Tibial artery (tissue), 4 donors: ENCODE data around the gene CDKN2C.

Source experiments
- DNase-seq, 2 donors: peaks; one replicate each; pipeline ENCODE4 v3.0.0-alpha.2; 2019
- H3K27ac ChIP-seq, 2 donors: fragments of 200-600 bp; sonication (generic) in 1 of 2; 1 replicate in 1 of 2; 2 replicates in 1 of 2; pipeline ENCODE4 v1.5.1; 2018 to 2019; ENCODE audit warnings: mild to moderate bottlenecking in 1 of 2
- H3K27me3 ChIP-seq, 2 donors: fragments of 200-600 bp; sonication (generic) in 1 of 2; one replicate each; pipeline versions ENCODE4 v1.5.1 to v1.6.0; 2016 to 2019
- H3K36me3 ChIP-seq, 3 donors: fragments of 200-600 bp; sonication (generic) in 2 of 3; one replicate each; pipeline ENCODE4 v1.5.1; 2016 to 2019; ENCODE audit warnings: mild to moderate bottlenecking in 2 of 3
- H3K4me1 ChIP-seq, 4 donors: fragments of 200-600 bp; sonication (generic) in 2 of 4; 1 replicate in 3 of 4; 2 replicates in 1 of 4; pipeline ENCODE4 v1.5.1; 2016 to 2019
- H3K4me3 ChIP-seq, 2 donors: fragments of 200-600 bp; sonication (generic) in 1 of 2; 1 replicate in 1 of 2; 2 replicates in 1 of 2; pipeline ENCODE4 v1.5.1; 2018 to 2019; ENCODE audit warnings: mild to moderate bottlenecking in 2 of 2
- H3K9me3 ChIP-seq, 3 donors: fragments of 200-600 bp; sonication (generic) in 1 of 3; one replicate each; pipeline ENCODE4 v1.5.1; 2016 to 2019
- intact Hi-C: fragments of 100-400 bp; cut with DNase I; formaldehyde crosslinking; loops from one replicate; pipeline ENCODE4 v1.15.0; 2023; ENCODE audit warnings: low total_unique reads
- TF ChIP-seq, protein P1 (sequence below), 2 experiments: fragments of 200-600 bp in 1 of 2; fragments of 450-650 bp in 1 of 2; IDR thresholded peaks; one replicate each; pipeline ENCODE4 v1.5.1; 2017 to 2019; ENCODE audit warnings: antibody characterized with exemption in 2 of 2, mild to moderate bottlenecking in 1 of 2, moderate library complexity in 1 of 2

The CDKN2C gene

DNA sequence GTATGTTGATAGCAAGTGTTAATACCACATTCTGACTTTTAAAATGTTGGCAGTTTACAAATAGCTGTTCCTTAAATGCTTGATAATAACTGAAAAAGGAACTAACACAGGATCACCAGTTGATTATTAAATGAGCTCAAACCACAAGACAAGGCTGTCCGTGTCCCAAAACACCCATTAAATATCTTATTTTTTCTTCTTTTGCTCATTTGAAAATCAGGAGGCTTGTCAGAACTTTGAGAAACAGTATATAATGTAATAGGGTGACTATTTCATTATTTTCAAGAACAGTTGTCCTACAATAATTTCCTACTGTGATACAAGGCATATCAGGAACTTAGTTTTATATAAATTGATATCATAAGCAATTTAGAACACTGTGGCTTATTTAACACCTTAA lies 2.7 kb downstream of the CDKN2C start:
- TF ChIP-seq, protein P1, sequence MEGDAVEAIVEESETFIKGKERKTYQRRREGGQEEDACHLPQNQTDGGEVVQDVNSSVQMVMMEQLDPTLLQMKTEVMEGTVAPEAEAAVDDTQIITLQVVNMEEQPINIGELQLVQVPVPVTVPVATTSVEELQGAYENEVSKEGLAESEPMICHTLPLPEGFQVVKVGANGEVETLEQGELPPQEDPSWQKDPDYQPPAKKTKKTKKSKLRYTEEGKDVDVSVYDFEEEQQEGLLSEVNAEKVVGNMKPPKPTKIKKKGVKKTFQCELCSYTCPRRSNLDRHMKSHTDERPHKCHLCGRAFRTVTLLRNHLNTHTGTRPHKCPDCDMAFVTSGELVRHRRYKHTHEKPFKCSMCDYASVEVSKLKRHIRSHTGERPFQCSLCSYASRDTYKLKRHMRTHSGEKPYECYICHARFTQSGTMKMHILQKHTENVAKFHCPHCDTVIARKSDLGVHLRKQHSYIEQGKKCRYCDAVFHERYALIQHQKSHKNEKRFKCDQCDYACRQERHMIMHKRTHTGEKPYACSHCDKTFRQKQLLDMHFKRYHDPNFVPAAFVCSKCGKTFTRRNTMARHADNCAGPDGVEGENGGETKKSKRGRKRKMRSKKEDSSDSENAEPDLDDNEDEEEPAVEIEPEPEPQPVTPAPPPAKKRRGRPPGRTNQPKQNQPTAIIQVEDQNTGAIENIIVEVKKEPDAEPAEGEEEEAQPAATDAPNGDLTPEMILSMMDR (IDR thresholded peaks at IDR 0.05) = no peak
- Histone ChIP-seq H3K27me3 (no peaks in the 10 kb centered on the region), H3K36me3 (no peaks in the 10 kb centered on the region), H3K4me1 (peaks cover 0 to 32% (median 0%) of the 10 kb centered on the region in 4 donors), H3K9me3 (no peaks in the 10 kb centered on the region), H3K27ac (peak overlapping the region; percentile 99 to 100), H3K4me3 (peak overlapping the region; percentile 96 to 98)
- intact Hi-C loops = no loop called here
- no peak for DNase-seq

DNA sequence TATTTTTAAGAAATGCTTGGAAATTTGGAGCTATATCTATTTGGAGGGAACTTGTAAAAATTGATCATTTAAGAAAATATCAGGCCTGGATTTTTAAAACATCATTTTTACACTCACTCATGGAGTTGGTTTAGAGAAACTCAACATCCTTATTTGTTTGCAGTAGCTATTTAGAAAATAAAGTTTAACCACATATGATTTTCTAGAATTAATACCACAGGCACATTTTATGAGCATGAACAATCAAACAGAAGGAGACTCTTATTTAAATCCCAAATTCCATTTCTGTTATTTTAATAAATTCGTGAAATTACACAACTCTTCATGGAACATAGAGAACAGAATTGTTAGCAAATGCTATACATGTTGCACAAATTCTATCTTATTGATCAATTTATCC lies 3.2 kb downstream of the CDKN2C start:
- Histone ChIP-seq H3K4me3 (peak overlapping the region; percentile 96 to 98), H3K9me3 (no peaks in the 10 kb centered on the region), H3K36me3 (no peaks in the 10 kb centered on the region), H3K27ac (peak overlapping the region; percentile 99 to 100), H3K4me1 (peaks cover 0 to 32% (median 0%) of the 10 kb centered on the region in 4 donors), H3K27me3 (no peaks in the 10 kb centered on the region)
- intact Hi-C loops = no loop called here
- TF ChIP-seq, protein P1 (IDR thresholded peaks at IDR 0.05) = no peak
- DNase-seq = no peak

DNA sequence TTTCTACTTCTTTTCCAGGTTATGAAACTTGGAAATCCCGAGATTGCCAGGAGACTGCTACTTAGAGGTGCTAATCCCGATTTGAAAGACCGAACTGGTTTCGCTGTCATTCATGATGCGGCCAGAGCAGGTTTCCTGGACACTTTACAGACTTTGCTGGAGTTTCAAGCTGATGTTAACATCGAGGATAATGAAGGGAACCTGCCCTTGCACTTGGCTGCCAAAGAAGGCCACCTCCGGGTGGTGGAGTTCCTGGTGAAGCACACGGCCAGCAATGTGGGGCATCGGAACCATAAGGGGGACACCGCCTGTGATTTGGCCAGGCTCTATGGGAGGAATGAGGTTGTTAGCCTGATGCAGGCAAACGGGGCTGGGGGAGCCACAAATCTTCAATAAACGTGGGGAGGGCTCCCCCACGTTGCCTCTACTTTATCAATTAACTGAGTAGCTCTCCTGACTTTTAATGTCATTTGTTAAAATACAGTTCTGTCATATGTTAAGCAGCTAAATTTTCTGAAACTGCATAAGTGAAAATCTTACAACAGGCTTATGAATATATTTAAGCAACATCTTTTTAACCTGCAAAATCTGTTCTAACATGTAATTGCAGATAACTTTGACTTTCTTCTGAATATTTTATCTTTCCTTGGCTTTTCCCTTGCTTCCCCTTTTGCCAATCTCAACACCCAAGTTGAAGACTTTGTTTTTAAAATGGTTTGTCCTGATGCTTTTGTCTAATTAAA lies 4.0 kb downstream of the CDKN2C start:
- Histone ChIP-seq H3K4me3 (peak overlapping the region; percentile 96 to 98), H3K36me3 (no peaks in the 10 kb centered on the region), H3K27me3 (no peaks in the 10 kb centered on the region), H3K27ac (peak overlapping the region; percentile 99 to 100), H3K9me3 (no peaks in the 10 kb centered on the region), H3K4me1 (peaks cover 0 to 32% (median 0%) of the 10 kb centered on the region in 4 donors)
- DNase-seq = no peak
- TF ChIP-seq, protein P1 (IDR thresholded peaks at IDR 0.05) = no peak
- intact Hi-C loops = no loop called here

DNA sequence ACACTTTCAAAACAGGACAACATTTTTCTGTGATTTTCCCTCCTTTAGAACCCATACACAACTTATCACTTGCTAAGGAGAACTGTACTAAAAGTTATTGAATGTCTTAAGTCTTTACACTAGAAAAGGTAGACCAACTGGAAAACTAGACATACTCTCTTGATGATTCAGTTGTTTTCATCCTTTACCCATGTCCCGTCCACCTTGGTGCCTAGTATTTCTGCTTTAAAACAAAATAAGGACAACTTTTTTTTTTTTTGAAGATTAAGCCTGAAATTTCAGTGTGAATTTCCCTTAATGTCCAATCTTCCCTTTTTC lies 4.5 kb downstream of the CDKN2C start:
- H3K27me3 ChIP-seq = no peaks in the 10 kb centered on the region
- peak overlapping the region; percentile 99 to 100 for H3K27ac ChIP-seq
- DNase-seq = no peak
- TF ChIP-seq, protein P1 (IDR thresholded peaks at IDR 0.05) = no peak
- peaks cover 0 to 32% (median 0%) of the 10 kb centered on the region in 4 donors for H3K4me1 ChIP-seq
- H3K9me3 ChIP-seq = no peaks in the 10 kb centered on the region
- peak overlapping the region; percentile 96 to 98 for H3K4me3 ChIP-seq
- intact Hi-C loops = no loop called here
- H3K36me3 ChIP-seq = no peaks in the 10 kb centered on the region

DNA sequence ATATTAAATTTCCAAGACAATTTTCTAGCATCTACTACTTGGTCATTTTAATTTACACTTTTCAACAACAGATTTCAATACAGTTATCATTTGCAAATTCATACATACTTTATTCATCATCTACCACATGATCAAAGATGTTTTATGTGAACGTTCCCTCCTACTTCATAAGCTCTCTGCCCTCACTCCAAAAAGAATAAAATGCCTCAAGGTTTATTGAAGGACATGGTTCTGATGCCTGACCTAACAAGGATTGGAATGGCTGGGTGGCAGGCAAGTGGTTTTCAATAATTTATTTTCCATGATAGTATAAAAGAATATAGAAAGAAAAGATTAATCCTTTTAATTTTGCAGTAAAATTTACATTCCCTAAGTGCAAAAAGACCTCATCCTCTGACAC lies 5.4 kb downstream of the CDKN2C start:
- TF ChIP-seq, protein P1 (IDR thresholded peaks at IDR 0.05) = no peak
- Histone ChIP-seq H3K27ac (peak overlapping the region; percentile 99 to 100), H3K27me3 (no peaks in the 10 kb centered on the region), H3K9me3 (no peaks in the 10 kb centered on the region), H3K36me3 (no peaks in the 10 kb centered on the region), H3K4me1 (peaks cover 0 to 40% (median under 1%) of the 10 kb centered on the region in 4 donors), H3K4me3 (peak overlapping the region; percentile 83 to 98)
- DNase-seq = no peak
- intact Hi-C loops = no loop called here
